HG03469 (cell line): ENCODE results near the gene PANK1.
"Not testable (repeated sequence)": the region's sequence is repeated elsewhere in the genome, so short reads cannot be mapped to it uniquely, and the experiment has no call there.

Experiments used
- ATAC-seq: cut with Tn5 transposase; IDR thresholded peaks from one replicate; pipeline ENCODE4 v1.9.1; 2021; ENCODE audit warnings: mild to moderate bottlenecking, moderate library complexity, moderate number of reproducible peaks; ENCODE audit not compliant: unreplicated experiment

Gene PANK1

DNA sequence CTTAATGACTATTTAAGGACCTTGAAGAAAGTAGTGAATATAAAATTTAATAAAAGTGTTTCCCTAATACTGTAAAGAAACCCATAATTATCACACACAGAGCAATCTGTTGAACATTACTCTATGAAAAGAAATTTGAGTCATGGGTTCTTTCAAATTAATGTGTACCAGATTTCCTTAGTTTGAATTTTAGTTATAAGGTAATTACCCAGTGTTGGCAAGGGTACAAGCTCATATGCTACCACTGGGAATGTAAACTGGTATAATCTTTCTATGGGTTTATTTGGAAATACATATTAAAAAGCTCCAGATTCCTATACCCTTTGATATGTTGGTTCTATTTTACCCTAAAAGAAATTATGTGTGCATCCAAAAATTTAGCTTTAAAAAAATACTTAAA lies 22.9 kb downstream of the PANK1 start:
- ATAC-seq = no peak

GRCh38 chr10:89621438-89621837 lies 23.6 kb downstream of the PANK1 start:
- ATAC-seq = no peak

GRCh38 chr10:89620296-89620695 lies 24.7 kb downstream of the PANK1 start:
- not testable (repeated sequence) for ATAC-seq

GRCh38 chr10:89615824-89616223 lies 29.2 kb downstream of the PANK1 start:
- ATAC-seq = no peak

DNA sequence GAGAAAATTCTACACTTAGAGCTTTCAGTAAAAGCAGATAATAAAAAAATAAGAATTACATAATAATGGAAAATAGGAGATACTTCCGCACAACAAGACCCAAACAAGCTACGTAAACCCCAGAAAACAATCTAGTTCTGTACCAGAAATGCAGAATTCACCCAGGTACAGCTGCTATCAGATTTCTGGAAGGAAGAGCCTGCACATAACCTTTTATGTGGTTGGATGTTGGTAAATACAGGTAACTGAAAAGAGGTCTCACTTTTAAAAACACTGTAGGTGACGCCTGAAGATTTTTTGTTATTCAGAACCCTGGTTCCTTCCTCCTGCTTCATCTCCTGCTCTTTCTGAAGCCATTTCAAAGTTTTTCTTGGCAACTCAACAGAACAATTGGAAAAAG lies 29.9 kb downstream of the PANK1 start:
- no peak for ATAC-seq

DNA sequence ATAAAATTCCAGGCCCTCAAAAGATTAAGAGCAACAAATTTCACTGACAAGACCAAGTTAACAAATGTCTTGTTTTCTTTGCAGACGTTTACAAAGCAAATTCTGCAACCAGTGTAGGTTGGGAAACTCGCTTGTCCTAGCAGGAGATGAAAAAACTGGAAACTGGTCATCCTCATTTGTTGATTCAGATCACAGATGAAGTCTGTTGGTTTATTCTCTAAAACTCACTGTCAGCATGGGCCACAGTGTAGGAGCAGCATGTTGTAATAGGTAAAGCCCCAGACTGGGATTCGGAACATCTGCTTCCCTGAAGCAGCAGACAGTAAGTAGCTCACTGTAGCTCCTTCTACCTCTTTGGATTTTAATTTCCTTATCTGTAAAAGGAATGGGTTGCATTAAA lies 31.5 kb downstream of the PANK1 start:
- ATAC-seq = no peak

DNA sequence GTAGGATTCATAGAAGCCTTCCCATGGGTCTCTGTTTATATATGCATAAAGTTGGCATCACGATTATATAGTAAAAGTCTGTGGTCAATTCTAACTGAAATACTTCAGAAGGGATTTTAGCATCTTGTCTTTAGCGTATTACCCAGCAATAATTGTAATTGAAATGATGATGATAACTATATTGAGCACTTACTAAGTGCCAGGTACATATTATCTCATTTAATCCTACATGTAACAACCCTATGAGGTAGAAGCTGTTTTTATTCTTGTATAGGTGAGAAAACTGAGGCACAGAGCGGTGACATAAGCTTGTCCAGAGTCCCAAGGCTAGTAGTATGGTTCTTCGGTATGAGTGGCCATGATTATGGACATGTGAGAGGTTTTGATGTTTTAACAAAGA lies 33.8 kb downstream of the PANK1 start:
- ATAC-seq = no peak

DNA sequence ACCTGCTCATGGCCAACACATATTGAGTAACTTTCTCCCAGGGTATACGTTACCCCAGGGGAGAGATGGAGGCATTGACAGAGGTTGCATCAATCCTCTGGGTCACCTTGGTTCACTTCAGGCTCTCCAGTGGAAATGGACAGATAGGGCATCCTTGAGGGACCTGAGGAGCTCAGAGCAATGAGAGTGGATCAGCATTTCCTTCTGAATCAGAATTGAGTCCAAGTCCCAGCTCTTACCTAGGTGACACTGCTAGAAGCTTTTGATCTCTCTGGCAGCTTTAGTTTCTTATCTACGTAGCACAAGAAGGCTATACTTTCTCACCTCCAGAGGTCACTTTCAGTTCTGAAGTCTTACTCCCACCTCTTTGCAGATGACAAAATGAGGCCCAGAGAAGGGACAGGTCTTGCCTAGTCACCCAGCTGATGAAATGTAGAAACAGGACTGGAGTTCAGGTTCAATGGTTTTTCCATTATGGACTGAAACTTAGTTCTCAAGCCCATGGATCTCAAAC lies 35.2 kb downstream of the PANK1 start:
- ATAC-seq = peak; percentile 75

- ATAC-seq = no peak
Measured at GRCh38 chr10:89604200-89604599, 40.8 kb downstream of the PANK1 start.

GRCh38 chr10:89602919-89603318 lies 42.1 kb downstream of the PANK1 start:
- no peak for ATAC-seq

DNA sequence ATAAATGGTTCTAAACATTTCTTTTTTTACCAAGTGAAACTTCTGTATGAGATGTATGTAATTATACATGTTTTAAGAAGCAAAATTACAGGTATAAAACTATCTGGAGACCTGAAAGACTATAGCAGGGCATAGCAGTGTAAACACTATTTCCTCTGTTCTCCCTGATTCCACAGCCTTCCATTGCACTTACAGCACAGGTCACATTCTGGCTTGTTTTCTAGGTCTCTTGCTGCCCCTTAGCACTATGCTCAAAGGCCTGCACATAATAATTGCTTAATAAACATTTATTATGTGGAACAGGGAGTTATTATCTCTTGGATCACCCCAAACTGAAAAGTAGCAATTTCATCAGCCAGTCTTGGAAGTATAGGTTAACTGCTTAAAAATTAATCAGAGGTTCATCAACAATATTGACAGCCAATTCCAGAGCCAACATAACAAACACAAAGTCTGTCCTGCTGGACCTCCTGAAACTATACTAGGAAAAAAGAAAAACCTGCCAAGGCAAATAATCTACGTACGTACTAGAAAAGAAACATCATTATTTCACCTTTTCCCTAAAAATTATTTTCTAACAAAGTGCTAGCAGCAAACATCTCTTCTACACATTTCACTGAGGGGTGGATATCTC lies 43.2 kb downstream of the PANK1 start:
- no peak for ATAC-seq

- ATAC-seq = no peak
Measured at GRCh38 chr10:89600041-89600440, 45.0 kb downstream of the PANK1 start.

DNA sequence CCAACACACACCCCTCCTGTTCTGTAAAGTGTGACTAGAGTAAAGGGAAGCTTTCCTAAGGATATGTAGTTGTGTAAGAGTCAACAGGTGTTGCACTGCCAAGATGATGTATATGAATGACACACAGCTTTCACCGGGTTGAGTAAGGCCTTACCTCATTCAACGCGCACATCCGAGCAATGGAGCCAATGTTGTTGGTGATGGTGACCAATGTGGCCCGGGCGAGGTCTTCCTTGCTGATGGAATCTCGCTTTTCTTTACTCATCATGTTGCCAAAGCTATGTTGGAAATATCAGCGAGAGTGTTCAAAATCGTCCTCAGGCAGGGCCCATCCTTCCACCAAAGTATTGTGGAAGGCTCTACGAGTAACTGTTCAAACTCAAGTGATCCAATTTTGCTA lies 52.0 kb downstream of the PANK1 start:
- ATAC-seq = no peak

- no peak for ATAC-seq
Measured at GRCh38 chr10:89592539-89592938, 52.5 kb downstream of the PANK1 start.

GRCh38 chr10:89591796-89592271 lies 53.2 kb downstream of the PANK1 start:
- no peak for ATAC-seq

DNA sequence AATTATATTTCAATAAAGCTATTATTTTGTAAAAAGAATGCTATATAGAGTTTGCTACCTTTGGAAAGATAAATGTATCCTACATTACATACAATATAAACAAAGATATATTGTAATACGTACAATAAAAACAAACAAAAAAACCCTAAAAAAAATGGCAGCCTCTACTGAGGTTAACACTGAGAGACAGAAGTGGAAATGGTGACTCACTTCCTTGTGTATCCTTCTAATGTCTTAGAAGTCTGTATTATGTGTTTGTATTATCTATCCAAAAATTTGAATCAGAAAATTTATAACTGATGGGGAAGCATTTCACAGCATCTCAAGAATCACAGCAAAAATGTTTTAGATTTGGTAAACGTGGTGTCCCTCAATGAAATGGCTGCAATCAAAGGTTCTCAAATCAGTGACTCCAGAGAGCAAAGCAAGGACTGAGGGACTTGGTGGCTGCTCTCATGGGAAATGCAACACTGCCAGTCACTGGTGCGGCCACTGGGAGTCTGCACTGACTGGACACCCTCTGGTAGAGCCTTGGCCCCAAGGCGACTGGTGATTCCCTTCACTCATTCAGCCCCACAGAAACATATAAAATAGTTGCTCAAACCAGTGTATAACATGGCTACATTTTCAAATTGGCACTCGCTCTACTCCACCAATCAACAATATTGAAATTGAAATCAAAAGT lies 53.8 kb downstream of the PANK1 start:
- no peak for ATAC-seq

DNA sequence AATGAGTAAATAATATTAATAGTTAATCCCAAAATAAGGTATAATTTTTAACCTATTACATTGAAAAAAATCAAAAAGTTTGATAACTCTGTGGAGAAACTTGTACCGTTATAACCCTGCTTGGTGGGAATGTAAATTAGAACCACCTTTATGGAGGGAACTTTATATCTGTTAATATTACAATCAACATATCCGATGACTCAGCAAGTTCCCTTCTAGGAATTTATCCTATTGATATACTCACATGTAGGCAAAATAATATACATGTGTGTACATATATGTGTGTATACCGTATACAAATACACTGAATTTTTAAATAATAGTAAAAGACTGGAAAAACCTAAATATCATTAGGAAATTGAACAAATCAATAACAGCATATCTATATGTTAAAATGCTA lies 54.7 kb downstream of the PANK1 start:
- ATAC-seq = no peak

- no peak for ATAC-seq
Measured at GRCh38 chr10:89589101-89589720, 55.8 kb downstream of the PANK1 start.

- ATAC-seq = no peak
Measured at GRCh38 chr10:89588671-89589070, 56.4 kb downstream of the PANK1 start.

DNA sequence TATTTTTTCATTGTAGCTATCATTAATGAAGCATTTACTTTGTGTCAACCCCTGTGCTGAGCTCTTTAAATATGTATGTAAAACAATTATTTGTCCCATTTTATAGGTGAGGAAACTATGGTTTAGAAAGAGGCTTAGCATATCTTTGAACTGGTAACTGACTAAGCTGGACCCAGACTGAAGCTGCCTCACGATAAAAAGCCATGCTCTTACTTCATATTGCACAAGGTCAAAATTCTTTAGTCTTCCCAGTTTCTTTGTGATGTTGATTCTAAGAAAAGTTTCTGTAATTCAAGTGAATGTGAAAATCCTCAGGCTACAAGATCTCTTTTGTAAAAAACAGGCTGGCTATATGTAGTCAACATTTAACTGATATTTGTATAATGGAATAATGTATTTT lies 63.0 kb downstream of the PANK1 start:
- no peak for ATAC-seq

- ATAC-seq = no peak
Measured at GRCh38 chr10:89580243-89580642, 64.8 kb downstream of the PANK1 start.

GRCh38 chr10:89576696-89577095 lies 68.3 kb downstream of the PANK1 start:
- ATAC-seq = no peak
